HepG2 (cell line): Measurements from ENCODE around the gene ZNF652. TPM values are rescaled to one million over a fixed set of nuclear protein-coding genes. Genes with fewer than 3 reads are reported as not detected.

ENCODE experiments used
- BRCA1 ChIP-seq: sonication (generic); formaldehyde crosslinking; IDR thresholded peaks from 2 replicates; pipeline ENCODE4 v1.4.0; 2020; ENCODE audit warnings: missing genetic modification reagents
- FOXP4 ChIP-seq: sonication (generic); formaldehyde crosslinking; IDR thresholded peaks from 2 replicates; pipeline ENCODE4 v1.4.0; 2020; ENCODE audit warnings: missing genetic modification reagents
- HDAC6 ChIP-seq: fragments of 200-600 bp; sonication (generic); IDR thresholded peaks from 2 replicates; pipeline ENCODE4 v1.7.0; 2017; ENCODE audit warnings: mild to moderate bottlenecking, antibody characterized with exemption, low read length, low read depth
- HNRNPLL ChIP-seq: fragments of 200-400 bp; formaldehyde crosslinking; IDR thresholded peaks from 2 replicates; pipeline ENCODE4 v1.6.1; 2017; ENCODE audit warnings: mild to moderate bottlenecking, low read depth, low read length; ENCODE audit not compliant: poor library complexity, severe bottlenecking
- KLF11 ChIP-seq: IDR thresholded peaks from 2 replicates; pipeline ENCODE4 v1.6.1; 2016; ENCODE audit warnings: missing compliant biosample characterization
- NFKB2 ChIP-seq: sonication (generic); formaldehyde crosslinking; IDR thresholded peaks from 2 replicates; pipeline ENCODE4 v1.4.0; 2020; ENCODE audit warnings: missing genetic modification reagents, borderline replicate concordance
- PATZ1 ChIP-seq: sonication (generic); formaldehyde crosslinking; IDR thresholded peaks from 2 replicates; pipeline ENCODE4 v1.4.0; 2020; ENCODE audit warnings: missing genetic modification reagents
- PHF20 ChIP-seq: sonication (generic); formaldehyde crosslinking; IDR thresholded peaks from 2 replicates; pipeline ENCODE4 v1.5.0; 2020; ENCODE audit warnings: mild to moderate bottlenecking, missing genetic modification reagents
- RAD21 ChIP-seq: fragments of 450-650 bp; formaldehyde crosslinking; IDR thresholded peaks from 2 replicates; pipeline ENCODE4 v1.5.0; 2020; ENCODE audit warnings: mild to moderate bottlenecking
- SPEN ChIP-seq: sonication (generic); formaldehyde crosslinking; IDR thresholded peaks from 2 replicates; pipeline ENCODE4 v1.5.1; 2020; ENCODE audit warnings: low read depth, mild to moderate bottlenecking, missing genetic modification reagents
- SSRP1 ChIP-seq: IDR thresholded peaks from 2 replicates; pipeline ENCODE4 v1.6.1; 2016; ENCODE audit warnings: control low read depth
- TMF1 ChIP-seq: sonication (generic); formaldehyde crosslinking; IDR thresholded peaks from 2 replicates; pipeline ENCODE4 v1.8.1; 2022; ENCODE audit warnings: low read depth, missing genetic modification reagents
- TSC22D2 ChIP-seq: sonication (generic); formaldehyde crosslinking; IDR thresholded peaks from 2 replicates; pipeline ENCODE4 v1.5.1; 2020; ENCODE audit warnings: missing genetic modification reagents, mild to moderate bottlenecking, borderline replicate concordance
- ZBTB7B ChIP-seq: sonication (generic); formaldehyde crosslinking; IDR thresholded peaks from 2 replicates; pipeline ENCODE4 v1.4.0; 2020; ENCODE audit warnings: missing genetic modification reagents
- ZNF543 ChIP-seq: sonication (generic); formaldehyde crosslinking; IDR thresholded peaks from 2 replicates; pipeline ENCODE4 v1.4.0; 2020; ENCODE audit warnings: mild to moderate bottlenecking, missing genetic modification reagents
- ZSCAN9 ChIP-seq: IDR thresholded peaks from 2 replicates; pipeline ENCODE4 v1.6.1; 2016; ENCODE audit warnings: borderline replicate concordance
- polyA plus RNA-seq, 8 experiments: library from polyadenylated mRNA; depleted of rRNA in 3 of 8; stranded (reverse) in 7 of 8; unstranded in 1 of 8; fragments of >200 nt; fragmentation: Illumina TruSeq in 4 of 8; extraction: Trizol in 4 of 8; gene quantifications; 2 replicates each; pipeline versions ENCODE4 v1.2.1 to v1.2.3, GENCODE V29; 2011 to 2016; ENCODE audit warnings: low read depth in 4 of 8, missing spikeins in 1 of 8, mixed read lengths in 1 of 8; ENCODE audit not compliant: insufficient read depth in 1 of 8
- total RNA-seq, 5 experiments: library from RNA; depleted of rRNA; stranded (reverse); fragments of >200 nt; fragmentation: Illumina TruSeq; extraction: Trizol; gene quantifications; 2 replicates each; pipeline ENCODE4 v1.2.3, GENCODE V29; 2016; ENCODE audit warnings: low read depth in 1 of 5
- TF ChIP-seq, protein P1 (sequence below): sonication (generic); formaldehyde crosslinking; IDR thresholded peaks from 2 replicates; pipeline ENCODE4 v1.5.0; 2020; ENCODE audit warnings: missing genetic modification reagents, mild to moderate bottlenecking, borderline replicate concordance
- TF ChIP-seq, protein P2 (sequence below): sonication (generic); formaldehyde crosslinking; IDR thresholded peaks from 2 replicates; pipeline ENCODE4 v1.4.0; 2020; ENCODE audit warnings: missing genetic modification reagents

ZNF652 gene
- total and polyA plus RNA-seq, 2 of the 13 experiments (the other 11 are each of a cell fraction or from before 2014, with no cell fraction given): 16.2 to 30.2 TPM

DNA sequence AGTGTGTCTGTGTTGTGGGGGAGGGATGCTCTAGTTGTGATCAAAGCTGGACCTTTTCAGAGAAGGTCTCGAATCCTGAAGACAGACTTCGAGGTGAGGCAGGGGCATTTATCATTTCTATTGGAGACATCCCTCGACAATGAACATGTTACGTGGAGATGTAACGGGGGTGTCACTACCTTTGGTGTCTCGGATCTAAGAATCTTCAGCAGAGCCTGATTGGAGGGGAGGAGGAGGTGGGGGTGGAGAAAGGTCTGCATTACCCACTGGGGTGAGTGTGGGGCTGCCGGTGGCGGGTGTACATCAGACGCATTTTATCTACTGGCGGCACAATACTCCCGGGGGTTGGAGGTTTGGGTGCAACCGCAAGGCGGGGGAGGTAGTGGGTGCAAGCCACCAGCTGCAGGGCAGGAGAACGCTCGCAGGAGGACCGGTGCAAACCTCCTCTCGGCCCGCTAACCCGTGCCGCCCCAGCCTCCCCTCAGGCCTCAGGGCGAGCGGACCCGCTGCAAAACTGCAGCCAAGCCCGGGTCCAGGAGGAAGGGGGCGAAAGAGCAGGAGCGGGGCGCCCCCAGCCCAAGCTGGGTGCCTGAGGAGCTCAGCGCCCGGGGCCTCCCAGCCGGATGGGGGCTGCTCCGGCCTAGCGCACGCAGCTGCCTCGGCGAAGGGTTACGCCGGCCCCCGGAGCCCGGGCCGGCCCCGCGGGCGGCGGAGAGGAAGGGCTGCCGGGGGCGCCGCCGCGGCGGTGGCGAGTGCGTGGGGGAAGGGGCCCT, 735 bp downstream of the ZNF652 start (continued):
- TF ChIP-seq PATZ1 (peak; percentile 47), ZNF543 (CRISPR knock-in tag) (peak; percentile 96; the same call in 1 of the 2 replicates), ZBTB7B (CRISPR knock-in tag) (peak; percentile 50; the same call in 1 of the 2 replicates), TSC22D2 (CRISPR knock-in tag) (0 out of 2 replicates have a peak, but pooled peaks have one; percentile 33), BRCA1 (CRISPR knock-in tag) (no peak), HDAC6 (no peak), RAD21 (CRISPR knock-in tag) (0 out of 2 replicates have a peak, but pooled peaks have one; percentile 35), TMF1 (CRISPR knock-in tag) (peak; percentile 58; the same call in 1 of the 2 replicates), PHF20 (CRISPR knock-in tag) (peak; percentile 28; the same call in 1 of the 2 replicates), ZSCAN9 (CRISPR knock-in tag) (no peak), NFKB2 (CRISPR knock-in tag) (no peak; the same call in 1 of the 2 replicates), KLF11 (CRISPR knock-in tag) (0 out of 2 replicates have a peak, but pooled peaks have one; percentile 28), SPEN (CRISPR knock-in tag) (peak; percentile 45; the same call in 1 of the 2 replicates), FOXP4 (CRISPR knock-in tag) (0 out of 2 replicates have a peak, but pooled peaks have one; percentile 20), HNRNPLL (peak; percentile 57), SSRP1 (CRISPR knock-in tag) (no peak)
- TF ChIP-seq, protein P1, sequence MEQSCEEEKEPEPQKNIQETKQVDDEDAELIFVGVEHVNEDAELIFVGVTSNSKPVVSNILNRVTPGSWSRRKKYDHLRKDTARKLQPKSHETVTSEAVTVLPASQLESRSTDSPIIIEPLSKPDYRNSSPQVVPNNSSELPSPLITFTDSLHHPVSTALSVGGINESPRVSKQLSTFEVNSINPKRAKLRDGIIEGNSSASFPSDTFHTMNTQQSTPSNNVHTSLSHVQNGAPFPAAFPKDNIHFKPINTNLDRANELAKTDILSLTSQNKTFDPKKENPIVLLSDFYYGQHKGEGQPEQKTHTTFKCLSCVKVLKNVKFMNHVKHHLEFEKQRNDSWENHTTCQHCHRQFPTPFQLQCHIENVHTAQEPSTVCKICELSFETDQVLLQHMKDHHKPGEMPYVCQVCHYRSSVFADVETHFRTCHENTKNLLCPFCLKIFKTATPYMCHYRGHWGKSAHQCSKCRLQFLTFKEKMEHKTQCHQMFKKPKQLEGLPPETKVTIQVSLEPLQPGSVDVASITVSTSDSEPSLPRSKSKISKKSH (CRISPR knock-in tag): peak; percentile 67; the same call in 1 of the 2 replicates
- TF ChIP-seq, protein P2, sequence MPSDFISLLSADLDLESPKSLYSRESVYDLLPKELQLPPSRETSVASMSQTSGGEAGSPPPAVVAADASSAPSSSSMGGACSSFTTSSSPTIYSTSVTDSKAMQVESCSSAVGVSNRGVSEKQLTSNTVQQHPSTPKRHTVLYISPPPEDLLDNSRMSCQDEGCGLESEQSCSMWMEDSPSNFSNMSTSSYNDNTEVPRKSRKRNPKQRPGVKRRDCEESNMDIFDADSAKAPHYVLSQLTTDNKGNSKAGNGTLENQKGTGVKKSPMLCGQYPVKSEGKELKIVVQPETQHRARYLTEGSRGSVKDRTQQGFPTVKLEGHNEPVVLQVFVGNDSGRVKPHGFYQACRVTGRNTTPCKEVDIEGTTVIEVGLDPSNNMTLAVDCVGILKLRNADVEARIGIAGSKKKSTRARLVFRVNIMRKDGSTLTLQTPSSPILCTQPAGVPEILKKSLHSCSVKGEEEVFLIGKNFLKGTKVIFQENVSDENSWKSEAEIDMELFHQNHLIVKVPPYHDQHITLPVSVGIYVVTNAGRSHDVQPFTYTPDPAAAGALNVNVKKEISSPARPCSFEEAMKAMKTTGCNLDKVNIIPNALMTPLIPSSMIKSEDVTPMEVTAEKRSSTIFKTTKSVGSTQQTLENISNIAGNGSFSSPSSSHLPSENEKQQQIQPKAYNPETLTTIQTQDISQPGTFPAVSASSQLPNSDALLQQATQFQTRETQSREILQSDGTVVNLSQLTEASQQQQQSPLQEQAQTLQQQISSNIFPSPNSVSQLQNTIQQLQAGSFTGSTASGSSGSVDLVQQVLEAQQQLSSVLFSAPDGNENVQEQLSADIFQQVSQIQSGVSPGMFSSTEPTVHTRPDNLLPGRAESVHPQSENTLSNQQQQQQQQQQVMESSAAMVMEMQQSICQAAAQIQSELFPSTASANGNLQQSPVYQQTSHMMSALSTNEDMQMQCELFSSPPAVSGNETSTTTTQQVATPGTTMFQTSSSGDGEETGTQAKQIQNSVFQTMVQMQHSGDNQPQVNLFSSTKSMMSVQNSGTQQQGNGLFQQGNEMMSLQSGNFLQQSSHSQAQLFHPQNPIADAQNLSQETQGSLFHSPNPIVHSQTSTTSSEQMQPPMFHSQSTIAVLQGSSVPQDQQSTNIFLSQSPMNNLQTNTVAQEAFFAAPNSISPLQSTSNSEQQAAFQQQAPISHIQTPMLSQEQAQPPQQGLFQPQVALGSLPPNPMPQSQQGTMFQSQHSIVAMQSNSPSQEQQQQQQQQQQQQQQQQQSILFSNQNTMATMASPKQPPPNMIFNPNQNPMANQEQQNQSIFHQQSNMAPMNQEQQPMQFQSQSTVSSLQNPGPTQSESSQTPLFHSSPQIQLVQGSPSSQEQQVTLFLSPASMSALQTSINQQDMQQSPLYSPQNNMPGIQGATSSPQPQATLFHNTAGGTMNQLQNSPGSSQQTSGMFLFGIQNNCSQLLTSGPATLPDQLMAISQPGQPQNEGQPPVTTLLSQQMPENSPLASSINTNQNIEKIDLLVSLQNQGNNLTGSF (CRISPR knock-in tag): 0 out of 2 replicates have a peak, but pooled peaks have one; percentile 28
